SK-N-MC (cell line): ENCODE measurements around the gene CAPN8.

Source experiments
- EZH2 ChIP-seq: fragments of 200-600 bp; sonication (generic); IDR thresholded peaks from one replicate; pipeline ENCODE4 v1.6.1; 2017; ENCODE audit warnings: antibody characterized with exemption
- POLR2AphosphoS5 ChIP-seq: IDR thresholded peaks from 2 replicates; pipeline ENCODE4 v1.6.1; 2012; ENCODE audit warnings: mild to moderate bottlenecking, low read depth, low read length, borderline replicate concordance

DNA sequence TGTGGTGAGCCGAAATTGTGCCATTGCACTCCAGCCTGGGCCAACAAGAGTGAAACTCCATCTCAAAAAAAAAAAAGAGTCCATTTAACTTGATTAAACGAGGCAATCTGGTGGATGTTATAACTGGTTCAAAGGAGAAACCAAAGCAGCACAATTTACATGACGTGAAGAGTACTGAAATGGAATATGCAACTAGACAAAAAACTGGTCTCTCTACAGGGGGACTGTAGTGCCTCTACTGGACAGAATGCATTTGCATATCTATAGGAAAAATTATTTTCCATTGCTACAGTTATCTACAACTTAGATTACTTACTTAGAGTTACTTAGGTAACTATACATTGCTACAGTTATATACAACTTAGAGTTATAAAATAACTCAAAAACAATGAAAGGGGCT, 44.1 kb upstream of the CAPN8 start:
- no peak for TF ChIP-seq POLR2AphosphoS5
- no peak for TF ChIP-seq EZH2
